IMR-90 (cell line): ENCODE measurements around the gene TPP1. TPM values are rescaled to one million over a fixed set of nuclear protein-coding genes. Genes with fewer than 3 reads are reported as not detected.

Experiments
- ATAC-seq: fragments of 200-7000 bp; cut with Tn5 transposase; 2 replicates; pipeline ENCODE4 v1.9.1; 2020; ENCODE audit warnings: low read depth, mild to moderate bottlenecking, moderate library complexity
- BruUV-seq: library from RNA; stranded (reverse); fragments of 400-500 nt; replicated peaks from 2 replicates; lab custom pipeline; 2021; lab: Mats Ljungman, UMichigan
- CTCF ChIA-PET: fragments of 300-600 bp; formaldehyde crosslinking; extraction: SDS; loops from one replicate; lab custom pipeline; 2021; ENCODE audit warnings: antibody characterized with exemption; lab: Yijun Ruan, JAX
- POLR2A ChIA-PET: fragments of 300-600 bp; sonication (Branson Sonifier 250); formaldehyde crosslinking; loops from one replicate; lab custom pipeline; 2022; ENCODE audit warnings: antibody characterized with exemption; ENCODE audit not compliant: unreplicated experiment; lab: Charles Lee
- DNase-seq: peaks from one replicate; pipeline ENCODE4 v3.0.0; 2013
- H2AFZ ChIP-seq: replicated peaks from 2 replicates; pipeline ENCODE3; 2013; ENCODE audit warnings: low read length, mild to moderate bottlenecking; ENCODE audit not compliant: poor library complexity
- H2AK5ac ChIP-seq: 2 replicates; pipeline ENCODE4 v1.6.1; 2013; ENCODE audit warnings: low read depth, low read length, inconsistent platforms
- H2AK9ac ChIP-seq: replicated peaks from 2 replicates; pipeline ENCODE3; 2013; ENCODE audit warnings: mild to moderate bottlenecking, low read depth, low read length, moderate library complexity; ENCODE audit not compliant: poor library complexity
- H2BK120ac ChIP-seq: 2 replicates; pipeline ENCODE4 v1.6.1; 2013; ENCODE audit warnings: low read depth, low read length, inconsistent platforms
- H2BK15ac ChIP-seq: 3 replicates; pipeline ENCODE4 v1.6.1; 2013; ENCODE audit warnings: low read depth, low read length, inconsistent platforms
- H2BK20ac ChIP-seq: 2 replicates; pipeline ENCODE4 v1.6.1; 2013; ENCODE audit warnings: low read depth, mild to moderate bottlenecking, inconsistent platforms, low read length, moderate library complexity
- H2BK5ac ChIP-seq: 2 replicates; pipeline ENCODE4 v1.6.1; 2013; ENCODE audit warnings: mild to moderate bottlenecking, low read depth, low read length, inconsistent platforms; ENCODE audit not compliant: poor library complexity, severe bottlenecking
- H3K14ac ChIP-seq: replicated peaks from 2 replicates; pipeline ENCODE4 v1.6.1; 2013; ENCODE audit warnings: low read depth, low read length, inconsistent platforms
- H3K18ac ChIP-seq: 2 replicates; pipeline ENCODE4 v1.6.1; 2013; ENCODE audit warnings: low read depth, low read length, control low read depth
- H3K23ac ChIP-seq: 2 replicates; pipeline ENCODE4 v1.6.1; 2013; ENCODE audit warnings: low read depth, low read length, inconsistent platforms
- H3K27ac ChIP-seq: 2 replicates; pipeline ENCODE4 v1.5.1; 2013; ENCODE audit warnings: mild to moderate bottlenecking, control low read depth, low read length; ENCODE audit not compliant: insufficient read depth
- H3K27me3 ChIP-seq: 2 replicates; pipeline ENCODE4 v1.6.1; 2013; ENCODE audit warnings: low read length; ENCODE audit not compliant: control insufficient read depth, insufficient read depth
- H3K36me3 ChIP-seq: 2 replicates; pipeline ENCODE4 v1.6.1; 2013; ENCODE audit warnings: low read length, mixed read lengths; ENCODE audit not compliant: control insufficient read depth, insufficient read depth
- H3K4ac ChIP-seq: 2 replicates; pipeline ENCODE4 v1.6.1; 2013; ENCODE audit warnings: low read depth, low read length, inconsistent platforms
- H3K4me1 ChIP-seq: 2 replicates; pipeline ENCODE4 v1.6.1; 2013; ENCODE audit warnings: low read length, mixed read lengths; ENCODE audit not compliant: control insufficient read depth, insufficient read depth
- H3K4me2 ChIP-seq: 2 replicates; pipeline ENCODE4 v1.6.1; 2013; ENCODE audit warnings: low read depth, mild to moderate bottlenecking, control low read depth, low read length, moderate library complexity
- H3K4me3 ChIP-seq: 2 replicates; pipeline ENCODE4 v1.5.1; 2013; ENCODE audit warnings: low read depth, mild to moderate bottlenecking, control low read depth, low read length, moderate library complexity; ENCODE audit not compliant: insufficient read depth
- H3K56ac ChIP-seq: 2 replicates; pipeline ENCODE4 v1.6.1; 2013; ENCODE audit warnings: low read length, inconsistent platforms; ENCODE audit not compliant: insufficient read depth; ENCODE audit errors: extremely low read depth
- H3K79me1 ChIP-seq, 2 experiments: 2 replicates each; pipeline ENCODE4 v1.6.1; 2013; ENCODE audit warnings: low read length in 2 of 2, inconsistent platforms in 1 of 2, low read depth in 1 of 2
- H3K9ac ChIP-seq: 2 replicates; pipeline ENCODE4 v1.6.1; 2013; ENCODE audit warnings: low read depth, low read length, control low read depth
- H3K9me1 ChIP-seq: 2 replicates; pipeline ENCODE4 v1.6.1; 2013; ENCODE audit warnings: low read length, inconsistent platforms; ENCODE audit not compliant: insufficient read depth
- H3K9me3 ChIP-seq: 2 replicates; pipeline ENCODE4 v1.6.1; 2013; ENCODE audit warnings: low read length; ENCODE audit not compliant: control insufficient read depth, insufficient read depth
- H4K20me1 ChIP-seq: 2 replicates; pipeline ENCODE4 v1.6.1; 2013; ENCODE audit warnings: low read length, inconsistent platforms; ENCODE audit not compliant: insufficient read depth
- H4K5ac ChIP-seq: 2 replicates; pipeline ENCODE4 v1.6.1; 2013; ENCODE audit warnings: mild to moderate bottlenecking, low read depth, low read length, control low read depth
- H4K8ac ChIP-seq, 2 experiments: 2 replicates each; pipeline ENCODE4 v1.6.1; 2013; ENCODE audit warnings: low read depth in 2 of 2, low read length in 2 of 2, control low read depth in 1 of 2, inconsistent platforms in 1 of 2
- H4K91ac ChIP-seq: 2 replicates; pipeline ENCODE4 v1.6.1; 2013; ENCODE audit warnings: low read depth, low read length, inconsistent platforms; ENCODE audit not compliant: insufficient read depth
- BHLHE40 ChIP-seq: fragments of 150-350 bp; IDR thresholded peaks from 2 replicates; pipeline ENCODE4 v1.6.1; 2016; ENCODE audit warnings: mild to moderate bottlenecking, low read depth, low read length
- CEBPB ChIP-seq: IDR thresholded peaks from 2 replicates; pipeline ENCODE4 v1.6.1; 2012; ENCODE audit warnings: low read depth, low read length, improper control_type of control experiment
- CHD1 ChIP-seq: IDR thresholded peaks from 2 replicates; pipeline ENCODE4 v1.6.1; 2012; ENCODE audit warnings: low read depth, low read length, improper control_type of control experiment
- CTCF ChIP-seq: conservative IDR thresholded peaks from 2 replicates; pipeline ENCODE4 v1.5.1; 2012; ENCODE audit warnings: mild to moderate bottlenecking, low read depth, low read length, improper control_type of control experiment
- ELK1 ChIP-seq: fragments of 150-350 bp; IDR thresholded peaks from 2 replicates; pipeline ENCODE4 v1.6.1; 2016; ENCODE audit warnings: low read depth, mild to moderate bottlenecking, low read length, moderate library complexity, borderline replicate concordance
- FOS ChIP-seq: fragments of 150-350 bp; IDR thresholded peaks from 2 replicates; pipeline ENCODE4 v1.6.1; 2016; ENCODE audit warnings: low read depth, low read length
- MAFK ChIP-seq: IDR thresholded peaks from 2 replicates; pipeline ENCODE4 v1.6.1; 2012; ENCODE audit warnings: low read depth, low read length, improper control_type of control experiment
- MAZ ChIP-seq: IDR thresholded peaks from 2 replicates; pipeline ENCODE4 v1.6.1; 2012; ENCODE audit warnings: low read depth, mild to moderate bottlenecking, low read length, improper control_type of control experiment, moderate library complexity, borderline replicate concordance
- MXI1 ChIP-seq: IDR thresholded peaks from 2 replicates; pipeline ENCODE4 v1.6.1; 2012; ENCODE audit warnings: low read depth, mild to moderate bottlenecking, low read length, moderate library complexity, borderline replicate concordance
- NFE2L2 ChIP-seq: fragments of 150-350 bp; IDR thresholded peaks from 2 replicates; pipeline ENCODE4 v1.6.1; 2016; ENCODE audit warnings: low read depth, mild to moderate bottlenecking, low read length
- RAD21 ChIP-seq: IDR thresholded peaks from 2 replicates; pipeline ENCODE4 v1.6.1; 2012; ENCODE audit warnings: low read length, improper control_type of control experiment
- RCOR1 ChIP-seq: IDR thresholded peaks from 2 replicates; pipeline ENCODE4 v1.6.1; 2012; ENCODE audit warnings: mild to moderate bottlenecking, low read length, improper control_type of control experiment; ENCODE audit not compliant: insufficient replicate concordance
- RFX5 ChIP-seq: IDR thresholded peaks from 2 replicates; pipeline ENCODE4 v1.8.0; 2012; ENCODE audit warnings: low read depth, mild to moderate bottlenecking, low read length, moderate library complexity
- SMC3 ChIP-seq: fragments of 150-350 bp; IDR thresholded peaks from 2 replicates; pipeline ENCODE4 v1.6.1; 2016; ENCODE audit warnings: low read depth, mild to moderate bottlenecking, antibody characterized with exemption, low read length, moderate library complexity
- USF2 ChIP-seq: fragments of 150-350 bp; IDR thresholded peaks from 2 replicates; pipeline ENCODE4 v1.6.1; 2017; ENCODE audit warnings: mild to moderate bottlenecking, antibody characterized with exemption, low read length, low read depth
- WGBS, 2 experiments: methylation state at CpG; one replicate each; pipeline versions ENCODE4 v1.1.5 to v1.1.7; 2013; ENCODE audit warnings: missing lambda C conversion rate in 2 of 2; ENCODE audit not compliant: insufficient read length in 1 of 2; ENCODE audit errors: extremely low coverage in 2 of 2; 5-methylcytosine and 5-hydroxymethylcytosine counted together
- dilution Hi-C: fragments of 300-500 bp; cut with HindIII; formaldehyde crosslinking; loops from one replicate; pipeline ENCODE4 v1.14.3; 2018; ENCODE audit warnings: low sequenced_read_pairs; ENCODE audit not compliant: unreplicated experiment
- in situ Hi-C: fragments of 300-500 bp; cut with MboI; formaldehyde crosslinking; loops from 3 replicates; pipeline ENCODE4 v1.14.3; 2019; ENCODE audit warnings: low sequenced_read_pairs, inconsistent platforms, mixed read lengths
- intact Hi-C: fragments of 100-400 bp; cut with micrococcal nuclease; formaldehyde crosslinking; loops from 2 replicates; pipeline ENCODE4 v1.10.0; 2022
- polyA plus RNA-seq, 3 experiments: library from polyadenylated mRNA; depleted of rRNA; stranded (reverse); fragments of >200 nt; gene quantifications; 2 replicates each; pipeline ENCODE4 v1.2.3, GENCODE V29; 2012; ENCODE audit warnings: low replicate concordance in 1 of 3
- total RNA-seq: library from RNA; depleted of rRNA; stranded (reverse); fragments of >200 nt; gene quantifications from 2 replicates; pipeline ENCODE4 v1.2.3, GENCODE V29; 2012

TPP1 gene
- total and polyA plus RNA-seq, 2 of the 4 experiments (the other 2 are of a cell fraction), result 33.5 to 108 TPM

- no peak overlapping the region for H2AK9ac ChIP-seq
- no peak overlapping the region for H2BK15ac ChIP-seq
- CTCF ChIA-PET, result no interaction called here
- DNase-seq (no peak), ATAC-seq (no peak)
- no peak overlapping the region for H3K56ac ChIP-seq
- H3K27me3 ChIP-seq, result peaks cover 7% of the 10 kb centered on the region; the same call in 1 of the 2 replicates
- WGBS, 2 experiments, result no CpG with 5 or more reads among the region's 3 CpGs
- H3K4me2 ChIP-seq, result no peak overlapping the region
- H2BK5ac ChIP-seq, result no peak overlapping the region
- H2AK5ac ChIP-seq, result no peak overlapping the region
- in situ Hi-C loops, result no loop called here
- H4K8ac ChIP-seq, result no peak overlapping the region
- H3K4me3 ChIP-seq, result no peak overlapping the region
- H3K4ac ChIP-seq, result no peak overlapping the region
- H4K20me1 ChIP-seq, result no peaks in the 10 kb centered on the region
- H2BK20ac ChIP-seq, result no peak overlapping the region
- intact Hi-C loops, result no loop called here
- no peak overlapping the region for H2AFZ ChIP-seq
- H3K9ac ChIP-seq, result no peak overlapping the region
- TF ChIP-seq CEBPB, result no peak
- TF ChIP-seq MXI1, result no peak
- TF ChIP-seq NFE2L2, result no peak
- TF ChIP-seq RAD21, result no peak
- TF ChIP-seq SMC3, result no peak
- TF ChIP-seq USF2, result no peak
- TF ChIP-seq RFX5, result no peak
- TF ChIP-seq FOS, result no peak
- TF ChIP-seq ELK1, result no peak
- TF ChIP-seq MAZ, result no peak
- TF ChIP-seq BHLHE40, result no peak
- TF ChIP-seq MAFK, result no peak
- no peak for TF ChIP-seq CTCF
- TF ChIP-seq RCOR1, result no peak
- no peak for TF ChIP-seq CHD1
- no peak overlapping the region for H4K5ac ChIP-seq
- no peaks in the 10 kb centered on the region for H3K36me3 ChIP-seq
- H2BK120ac ChIP-seq, result no peak overlapping the region
- POLR2A ChIA-PET, result interaction anchor here (0.6 kb wide), 1 partner anchor 10 kb away, joined by 21 read pairs; no protein-coding TSS in a partner anchor
- no peak overlapping the region for H3K18ac ChIP-seq
- no peak overlapping the region for H3K23ac ChIP-seq
- dilution Hi-C loops, result no loop called here
- H3K9me1 ChIP-seq, result 0 out of 2 replicates have a peak, but pooled peaks cover 9% of the 10 kb centered on the region
- H3K9me3 ChIP-seq, result no peaks in the 10 kb centered on the region
- no peak overlapping the region for H3K27ac ChIP-seq
- H4K91ac ChIP-seq, result no peak overlapping the region
- no peaks in the 10 kb centered on the region for H3K79me1 ChIP-seq
- H3K4me1 ChIP-seq, result peaks cover 5% of the 10 kb centered on the region; the same call in 1 of the 2 replicates
- no peak overlapping the region for H3K14ac ChIP-seq
- no TSS peak for BruUV-seq
These were observed 41.5 kb upstream of the TPP1 start for GRCh38 chr11:6660712-6661111.
